WERI-Rb-1 (cell line): ENCODE measurements around the gene GPC3.
"Not testable (repeated sequence)": the region's sequence is repeated elsewhere in the genome, so short reads cannot be mapped to it uniquely, and the experiment has no call there.

Experiments used
- DNase-seq: peaks from one replicate; pipeline ENCODE4 v3.0.0-alpha.2; 2020
- H3K27ac ChIP-seq: fragments of 250-450 bp; sonication (Bioruptor Pico); 2 replicates; pipeline ENCODE4 v1.5.1; 2020; ENCODE audit warnings: mild to moderate bottlenecking, moderate library complexity
- H3K27me3 ChIP-seq: fragments of 250-450 bp; sonication (Bioruptor Pico); 2 replicates; pipeline ENCODE4 v1.5.1; 2021; ENCODE audit warnings: mild to moderate bottlenecking, low read depth, moderate library complexity; ENCODE audit not compliant: insufficient read depth, severe bottlenecking
- H3K36me3 ChIP-seq: fragments of 250-450 bp; sonication (Bioruptor Pico); 2 replicates; pipeline ENCODE4 v1.5.1; 2020; ENCODE audit warnings: mild to moderate bottlenecking, moderate library complexity
- H3K4me3 ChIP-seq: 2 replicates; pipeline ENCODE4 v1.5.1; 2011; ENCODE audit warnings: low read depth, mild to moderate bottlenecking, control low read depth, low read length
- H3K9me3 ChIP-seq: fragments of 250-450 bp; sonication (Bioruptor Pico); 2 replicates; pipeline ENCODE4 v1.5.1; 2021; ENCODE audit warnings: mild to moderate bottlenecking, moderate library complexity; ENCODE audit not compliant: severe bottlenecking
- CTCF ChIP-seq: IDR thresholded peaks from 2 replicates; pipeline ENCODE4 v1.5.1; 2011; ENCODE audit warnings: low read depth, mild to moderate bottlenecking, control low read depth, inconsistent platforms, low read length

Gene GPC3

GRCh38 chrX:133774807-133775206 lies 210.6 kb downstream of the GPC3 start:
- peaks cover 54% of the 10 kb centered on the region for H3K27me3 ChIP-seq
- no peak overlapping the region for H3K27ac ChIP-seq
- DNase-seq: no peak
- H3K4me3 ChIP-seq: no peak overlapping the region
- H3K9me3 ChIP-seq: no peaks in the 10 kb centered on the region
- no peak for TF ChIP-seq CTCF
- H3K36me3 ChIP-seq: no peaks in the 10 kb centered on the region

GRCh38 chrX:133771086-133771646 lies 214.2 kb downstream of the GPC3 start:
- no peak overlapping the region for H3K4me3 ChIP-seq
- H3K9me3 ChIP-seq: no peaks in the 10 kb centered on the region
- H3K36me3 ChIP-seq: no peaks in the 10 kb centered on the region
- DNase-seq: no peak
- H3K27me3 ChIP-seq: peaks cover 46% of the 10 kb centered on the region
- TF ChIP-seq CTCF: no peak
- H3K27ac ChIP-seq: no peak overlapping the region

GRCh38 chrX:133762976-133763548 lies 222.3 kb downstream of the GPC3 start:
- not testable (repeated sequence) for H3K4me3 ChIP-seq, DNase-seq, H3K9me3 ChIP-seq, H3K36me3 ChIP-seq, H3K27ac ChIP-seq
- peaks cover 22% of the 10 kb centered on the region for H3K27me3 ChIP-seq

- Histone ChIP-seq H3K27ac (no peak overlapping the region), H3K9me3 (no peaks in the 10 kb centered on the region), H3K27me3 (peaks cover 21% of the 10 kb centered on the region), H3K36me3 (no peaks in the 10 kb centered on the region), H3K4me3 (no peak overlapping the region)
- DNase-seq: no peak
- TF ChIP-seq CTCF: no peak
Observed at GRCh38 chrX:133754657-133755056, 230.7 kb downstream of the GPC3 start.

GRCh38 chrX:133749951-133750350 lies 235.4 kb downstream of the GPC3 start:
- peaks cover 44% of the 10 kb centered on the region for H3K27me3 ChIP-seq

GRCh38 chrX:133749370-133749769 lies 236.0 kb downstream of the GPC3 start:
- no peak for DNase-seq
- no peak overlapping the region for H3K4me3 ChIP-seq
- no peak overlapping the region for H3K27ac ChIP-seq
- no peaks in the 10 kb centered on the region for H3K36me3 ChIP-seq
- peaks cover 38% of the 10 kb centered on the region for H3K27me3 ChIP-seq
- TF ChIP-seq CTCF: no peak
- H3K9me3 ChIP-seq: no peaks in the 10 kb centered on the region

More at GRCh38 chrX:133749951-133750350, 235.4 kb downstream of the GPC3 start:
- no peaks in the 10 kb centered on the region for H3K9me3 ChIP-seq
- no peak for DNase-seq
- no peak for TF ChIP-seq CTCF
- no peak overlapping the region for H3K27ac ChIP-seq
- no peaks in the 10 kb centered on the region for H3K36me3 ChIP-seq
- H3K4me3 ChIP-seq: no peak overlapping the region
